A673 (cell line): ENCODE measurements around the gene KBTBD12.

Experiments
- EZH2 ChIP-seq: fragments of 200-600 bp; sonication (generic); IDR thresholded peaks from 2 replicates; pipeline ENCODE4 v1.6.1; 2017; ENCODE audit warnings: borderline replicate concordance, low read depth, mild to moderate bottlenecking, mixed read lengths, antibody characterized with exemption, low read length; ENCODE audit not compliant: poor library complexity, severe bottlenecking
- TF ChIP-seq, protein P1 (sequence below): fragments of 300-800, 200-600 bp; sonication (generic); conservative IDR thresholded peaks from 2 replicates; pipeline ENCODE4 v1.5.1; 2017; ENCODE audit warnings: low read depth, mild to moderate bottlenecking, antibody characterized with exemption, low read length, moderate library complexity, mixed read lengths

DNA sequence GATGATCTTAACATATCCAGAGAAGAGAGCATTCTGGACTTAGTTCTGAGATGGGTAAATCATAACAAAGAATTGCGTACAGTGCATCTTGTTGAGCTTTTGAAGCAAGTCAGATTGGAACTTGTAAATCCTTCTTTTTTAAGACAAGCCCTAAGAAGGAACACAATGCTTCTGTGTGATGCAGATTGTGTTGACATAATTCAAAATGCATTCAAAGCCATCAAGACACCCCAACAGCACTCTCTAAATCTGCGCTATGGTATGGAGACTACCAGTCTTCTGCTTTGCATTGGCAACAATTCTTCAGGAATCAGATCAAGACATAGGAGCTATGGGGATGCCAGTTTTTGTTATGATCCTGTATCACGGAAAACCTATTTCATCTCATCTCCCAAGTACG, 8.6 kb downstream of the KBTBD12 start:
- TF ChIP-seq, protein P1, sequence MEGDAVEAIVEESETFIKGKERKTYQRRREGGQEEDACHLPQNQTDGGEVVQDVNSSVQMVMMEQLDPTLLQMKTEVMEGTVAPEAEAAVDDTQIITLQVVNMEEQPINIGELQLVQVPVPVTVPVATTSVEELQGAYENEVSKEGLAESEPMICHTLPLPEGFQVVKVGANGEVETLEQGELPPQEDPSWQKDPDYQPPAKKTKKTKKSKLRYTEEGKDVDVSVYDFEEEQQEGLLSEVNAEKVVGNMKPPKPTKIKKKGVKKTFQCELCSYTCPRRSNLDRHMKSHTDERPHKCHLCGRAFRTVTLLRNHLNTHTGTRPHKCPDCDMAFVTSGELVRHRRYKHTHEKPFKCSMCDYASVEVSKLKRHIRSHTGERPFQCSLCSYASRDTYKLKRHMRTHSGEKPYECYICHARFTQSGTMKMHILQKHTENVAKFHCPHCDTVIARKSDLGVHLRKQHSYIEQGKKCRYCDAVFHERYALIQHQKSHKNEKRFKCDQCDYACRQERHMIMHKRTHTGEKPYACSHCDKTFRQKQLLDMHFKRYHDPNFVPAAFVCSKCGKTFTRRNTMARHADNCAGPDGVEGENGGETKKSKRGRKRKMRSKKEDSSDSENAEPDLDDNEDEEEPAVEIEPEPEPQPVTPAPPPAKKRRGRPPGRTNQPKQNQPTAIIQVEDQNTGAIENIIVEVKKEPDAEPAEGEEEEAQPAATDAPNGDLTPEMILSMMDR = no peak
- TF ChIP-seq EZH2 = no peak
